HG02588 (cell line): Measurements from ENCODE around the gene GLRX2.
"Not testable (repeated sequence)": the region's sequence is repeated elsewhere in the genome, so short reads cannot be mapped to it uniquely, and the experiment has no call there.

Experiments
- ATAC-seq: cut with Tn5 transposase; IDR thresholded peaks from one replicate; pipeline ENCODE4 v1.9.1; 2021; ENCODE audit warnings: mild to moderate bottlenecking, moderate library complexity; ENCODE audit not compliant: unreplicated experiment

The GLRX2 gene, protein sequence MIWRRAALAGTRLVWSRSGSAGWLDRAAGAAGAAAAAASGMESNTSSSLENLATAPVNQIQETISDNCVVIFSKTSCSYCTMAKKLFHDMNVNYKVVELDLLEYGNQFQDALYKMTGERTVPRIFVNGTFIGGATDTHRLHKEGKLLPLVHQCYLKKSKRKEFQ

DNA sequence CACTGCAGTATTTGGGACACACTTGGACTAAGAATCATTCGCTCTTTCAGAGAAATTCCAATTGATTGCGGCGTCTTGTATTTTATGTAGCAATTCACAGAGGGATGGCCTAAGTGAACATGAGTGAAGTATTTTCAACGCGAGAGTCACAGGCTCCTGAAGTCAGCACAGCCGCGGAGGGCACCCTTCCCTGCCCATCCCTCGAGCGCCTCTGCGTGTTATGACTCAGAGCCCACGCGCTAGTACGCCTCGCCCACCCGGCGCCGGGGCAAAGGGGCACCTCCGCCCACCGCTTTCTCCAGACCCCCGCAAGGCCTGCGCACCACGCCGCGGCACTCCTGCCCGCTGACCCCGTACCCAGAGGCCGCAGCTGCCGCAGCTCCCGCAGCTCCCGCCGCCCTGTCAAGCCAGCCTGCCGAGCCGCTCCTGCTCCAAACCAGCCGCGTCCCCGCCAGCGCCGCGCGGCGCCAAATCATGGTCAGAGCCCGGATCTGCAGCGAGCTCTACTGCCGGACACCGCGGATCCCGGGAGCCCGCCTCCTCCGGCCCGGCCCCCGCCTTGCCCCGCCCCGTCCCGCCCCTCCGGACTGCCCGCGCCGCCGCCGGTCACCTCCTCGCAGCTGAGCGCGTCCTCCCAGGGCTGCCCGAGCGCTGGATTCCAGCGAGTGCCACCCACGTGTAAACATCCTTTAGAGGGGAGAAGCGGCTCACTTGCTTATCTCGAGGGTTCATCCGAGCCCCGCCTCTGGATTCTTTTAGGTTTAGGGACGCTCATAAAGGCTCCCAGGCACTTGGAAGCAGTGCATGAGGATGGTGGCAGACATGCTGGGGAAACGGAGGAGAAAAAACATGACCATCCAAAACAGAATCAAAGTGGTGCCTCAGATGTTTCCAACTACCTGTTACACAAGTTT, at the start of gene GLRX2:
TSS of gene GLRX2 (minus strand) at position 508 of the 914 bp plus-strand sequence. CDS start at position 476, 32 bp downstream.
- peak; percentile 93 for ATAC-seq

DNA sequence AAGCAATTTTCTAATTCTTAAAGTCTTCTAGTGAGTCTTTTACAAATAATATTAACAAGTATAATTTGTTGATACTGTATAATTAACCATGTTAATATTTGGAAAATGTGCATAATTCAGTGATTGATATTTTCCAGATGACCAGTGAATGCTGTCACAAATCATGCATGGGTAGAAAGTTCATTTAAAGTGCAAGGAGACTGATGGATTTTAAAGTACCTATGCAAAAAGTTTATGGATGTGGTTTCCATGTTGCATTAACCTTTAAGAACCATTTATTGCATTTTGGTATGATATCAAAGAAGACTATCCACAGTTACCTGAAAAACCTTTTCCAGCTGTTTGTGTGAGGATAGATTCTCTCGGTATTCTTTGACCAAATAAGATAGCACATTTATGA, 39.8 kb upstream of the GLRX2 start:
- no peak for ATAC-seq

DNA sequence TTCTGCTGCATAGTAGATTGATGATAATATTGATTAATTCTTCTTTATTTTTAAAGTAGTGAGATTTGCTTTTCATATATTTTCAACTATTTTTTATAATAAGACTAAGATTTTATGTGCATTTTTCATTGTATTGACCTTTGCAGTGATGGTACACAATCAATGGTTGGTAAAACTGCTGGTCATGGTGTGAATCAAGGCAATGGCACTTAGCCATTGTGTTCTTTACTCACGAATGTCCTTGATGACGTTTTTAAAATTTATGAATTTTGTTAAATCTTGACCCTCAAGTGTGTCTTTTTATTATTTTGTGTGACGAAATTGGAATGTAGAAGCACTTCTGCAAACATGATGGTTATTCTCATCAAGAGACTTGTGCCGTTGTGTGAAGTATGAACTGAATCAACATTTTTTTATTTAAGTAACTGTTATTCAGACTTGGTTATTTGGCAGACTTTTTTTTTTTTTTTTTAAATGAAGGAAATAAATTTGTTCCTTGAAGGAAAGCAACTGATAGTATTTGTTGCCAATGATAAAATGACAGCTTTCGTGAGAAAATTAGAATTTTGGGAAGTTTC, 39.2 kb upstream of the GLRX2 start:
- no peak for ATAC-seq

DNA sequence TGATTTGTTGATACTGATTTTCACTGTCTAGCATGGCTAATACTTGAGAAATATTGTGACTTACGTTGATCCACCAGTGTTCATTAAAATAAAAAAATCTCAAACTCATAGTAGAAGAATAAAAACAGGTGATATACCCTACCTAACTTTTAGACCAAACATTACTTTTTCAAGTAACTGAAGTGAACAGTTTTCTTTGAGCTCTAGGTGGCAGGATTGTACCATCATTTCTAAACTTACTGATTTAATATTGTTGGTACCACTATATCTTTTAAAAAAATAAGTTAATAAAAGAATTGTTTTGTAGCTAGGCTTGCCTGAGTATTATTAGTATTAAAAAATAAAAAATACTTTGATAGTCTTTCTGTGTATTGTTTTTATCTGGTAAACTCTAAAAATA, 38.1 kb upstream of the GLRX2 start:
- ATAC-seq = no peak

DNA sequence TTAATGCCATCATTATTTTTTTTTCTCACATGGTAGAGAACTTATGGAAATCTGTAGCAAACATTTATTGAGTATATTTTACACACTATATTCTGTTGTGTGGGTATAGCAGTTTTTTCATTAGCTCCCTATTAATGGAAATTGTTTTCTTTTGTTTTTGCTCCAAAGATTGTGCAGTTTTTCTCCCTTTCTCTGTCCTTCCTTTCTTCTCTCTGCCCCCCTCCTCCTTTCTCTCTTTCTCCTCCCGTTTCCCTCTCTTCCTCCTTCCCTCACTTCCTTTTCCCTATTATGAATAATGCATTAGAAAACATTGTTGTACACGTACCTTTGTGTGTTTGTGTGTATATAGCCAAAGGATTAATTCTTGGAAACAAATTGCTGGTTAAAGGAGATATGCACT, 37.2 kb upstream of the GLRX2 start:
- ATAC-seq = no peak

DNA sequence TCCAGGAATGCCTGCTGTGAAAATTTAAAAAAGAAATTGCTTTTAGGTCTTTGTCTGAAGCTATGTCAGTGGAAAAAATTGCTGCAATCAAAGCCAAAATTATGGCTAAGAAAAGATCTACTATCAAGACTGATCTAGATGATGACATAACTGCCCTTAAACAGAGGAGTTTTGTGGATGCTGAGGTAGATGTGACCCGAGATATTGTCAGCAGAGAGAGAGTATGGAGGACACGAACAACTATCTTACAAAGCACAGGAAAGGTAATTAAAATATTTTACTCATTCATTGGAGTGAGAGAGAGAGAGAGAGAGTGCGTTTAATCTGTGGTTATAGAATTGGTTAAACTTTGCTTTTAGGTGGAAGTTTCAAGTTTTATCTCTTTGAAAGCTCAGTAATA, 36.6 kb upstream of the GLRX2 start:
- no peak for ATAC-seq

DNA sequence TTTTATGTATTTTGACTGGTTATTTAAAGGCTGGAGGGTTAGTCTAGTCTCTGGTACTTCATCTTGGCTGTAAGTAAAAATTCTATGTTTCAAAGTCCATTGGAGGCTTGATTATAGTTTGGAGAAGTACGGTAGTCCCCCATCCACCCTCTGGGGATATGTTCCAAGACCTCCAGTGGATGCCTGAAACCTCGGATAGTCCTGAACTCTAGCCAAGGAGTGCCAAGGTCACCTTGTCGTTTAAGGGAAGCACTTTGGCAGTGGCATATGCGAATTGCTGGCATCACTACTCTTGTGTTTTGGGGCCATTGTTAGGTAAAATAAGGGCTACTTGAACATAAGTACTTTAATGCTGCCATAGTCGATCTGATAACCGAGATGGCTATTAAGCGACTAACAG, 35.0 kb upstream of the GLRX2 start:
- ATAC-seq = no peak

DNA sequence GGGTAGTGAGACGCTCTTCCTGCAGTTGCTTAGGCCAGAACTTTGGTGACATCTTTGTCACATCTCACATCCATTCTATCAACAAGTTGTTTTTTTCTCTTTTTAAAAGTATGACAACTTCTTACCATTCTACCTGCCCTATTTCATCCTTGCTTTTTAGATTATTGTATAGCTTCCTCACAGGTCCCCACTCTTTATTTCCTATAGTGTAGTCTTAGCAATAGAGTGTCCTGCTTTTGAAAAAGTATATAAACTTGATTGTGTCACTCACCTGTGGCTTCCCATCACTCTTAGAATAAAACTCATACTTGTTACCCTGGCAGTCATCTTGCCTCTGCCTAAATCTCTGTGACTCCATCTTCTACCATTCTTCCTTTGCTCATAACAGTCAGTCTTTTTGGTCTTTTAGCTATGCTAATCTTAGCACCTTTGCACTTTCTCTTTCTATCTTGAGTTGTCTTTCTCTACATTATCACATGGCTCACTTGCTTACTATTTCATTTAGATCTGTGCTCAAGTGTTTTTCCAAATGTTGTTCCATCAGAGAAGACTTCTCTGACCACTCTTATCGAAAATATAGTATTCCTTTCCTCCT, 26.1 kb upstream of the GLRX2 start:
- no peak for ATAC-seq

DNA sequence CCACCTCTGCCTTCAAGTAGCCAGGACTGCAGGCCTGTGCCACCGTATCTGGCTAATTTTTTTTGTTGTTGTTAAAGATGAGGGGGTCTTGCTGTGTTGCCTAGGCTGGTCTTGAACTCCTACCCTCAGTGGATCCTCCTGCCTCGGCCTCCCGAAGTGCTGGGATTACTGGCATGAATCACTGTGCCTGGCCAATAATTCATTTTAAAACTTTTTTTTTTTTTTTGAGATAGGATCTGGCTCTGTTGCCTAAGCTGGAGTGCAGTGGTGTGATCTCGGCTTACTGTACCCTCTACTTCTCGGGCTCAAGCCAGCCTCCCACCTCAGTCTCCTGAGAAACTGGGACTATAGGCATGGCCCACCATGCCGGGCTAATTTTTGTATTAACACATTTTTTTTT, 20.2 kb upstream of the GLRX2 start:
- ATAC-seq = no peak

DNA sequence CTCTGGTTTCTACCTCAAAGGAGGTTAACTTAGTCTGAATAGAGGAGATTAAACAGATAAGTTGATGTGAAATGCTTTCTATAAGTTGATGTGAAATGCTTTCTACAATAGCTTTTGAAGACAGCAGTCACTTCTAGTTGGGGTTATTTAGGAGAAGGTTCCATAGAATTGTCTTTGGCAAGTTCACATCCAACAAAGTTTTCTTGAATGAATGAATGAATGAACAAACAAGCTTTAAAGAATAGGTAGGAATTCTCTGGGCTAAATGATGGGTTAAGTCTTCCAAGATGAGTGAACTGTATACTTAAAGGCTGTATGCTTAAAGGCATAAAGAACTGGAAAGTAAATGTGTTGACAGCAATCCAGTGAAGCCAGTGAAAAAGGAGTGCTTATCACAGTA, 18.5 kb upstream of the GLRX2 start:
- ATAC-seq = no peak

DNA sequence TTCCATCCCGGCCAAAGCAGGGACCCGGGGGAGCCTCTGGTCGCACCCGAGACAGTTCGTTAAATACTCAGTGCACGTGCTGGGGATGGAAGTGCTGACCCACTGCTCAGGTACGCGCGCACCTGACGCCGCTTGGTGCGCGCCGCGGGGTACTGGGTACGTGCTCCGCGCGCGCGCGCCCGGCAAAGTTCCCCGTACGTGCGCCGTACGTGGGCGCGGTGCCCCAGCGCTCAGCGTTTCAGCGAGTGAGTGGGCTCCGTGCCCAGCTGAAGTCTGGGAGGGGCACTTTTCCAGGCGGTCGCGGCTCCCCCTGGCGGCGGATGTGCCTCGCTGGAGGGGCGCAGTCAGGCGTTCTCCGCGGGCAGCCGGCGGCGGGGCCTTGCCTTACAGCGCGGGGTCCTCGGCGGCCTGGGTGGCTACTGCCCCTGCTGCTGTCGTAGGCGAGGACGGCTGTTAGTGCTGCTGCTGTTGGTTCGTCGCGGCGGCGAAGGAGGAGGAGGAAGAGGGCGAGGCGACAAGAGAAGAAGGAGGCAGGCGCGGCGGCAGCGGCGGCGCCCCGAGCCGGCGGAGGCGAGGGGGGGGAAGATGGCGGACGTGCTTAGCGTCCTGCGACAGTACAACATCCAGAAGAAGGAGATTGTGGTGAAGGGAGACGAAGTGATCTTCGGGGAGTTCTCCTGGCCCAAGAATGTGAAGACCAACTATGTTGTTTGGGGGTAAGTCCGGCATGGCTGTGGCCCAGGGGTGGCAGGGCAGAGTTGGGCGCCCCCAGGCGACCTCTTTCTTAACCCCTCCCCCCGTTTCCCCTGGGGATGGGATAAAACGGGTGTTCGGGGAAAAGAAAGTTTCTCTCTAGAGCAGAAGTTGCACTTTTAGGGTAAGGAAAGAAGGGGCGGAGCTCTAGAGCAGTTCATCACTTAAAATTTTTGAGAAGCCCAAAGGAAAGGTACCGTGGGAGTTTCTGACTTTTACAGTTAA, 16.7 kb upstream of the GLRX2 start, which contains the start of gene CDC73:
TSS of gene CDC73 (plus strand) at position 416 of the 978 bp plus-strand sequence. CDS start at position 586, 170 bp downstream.
- ATAC-seq = peak; percentile 92

DNA sequence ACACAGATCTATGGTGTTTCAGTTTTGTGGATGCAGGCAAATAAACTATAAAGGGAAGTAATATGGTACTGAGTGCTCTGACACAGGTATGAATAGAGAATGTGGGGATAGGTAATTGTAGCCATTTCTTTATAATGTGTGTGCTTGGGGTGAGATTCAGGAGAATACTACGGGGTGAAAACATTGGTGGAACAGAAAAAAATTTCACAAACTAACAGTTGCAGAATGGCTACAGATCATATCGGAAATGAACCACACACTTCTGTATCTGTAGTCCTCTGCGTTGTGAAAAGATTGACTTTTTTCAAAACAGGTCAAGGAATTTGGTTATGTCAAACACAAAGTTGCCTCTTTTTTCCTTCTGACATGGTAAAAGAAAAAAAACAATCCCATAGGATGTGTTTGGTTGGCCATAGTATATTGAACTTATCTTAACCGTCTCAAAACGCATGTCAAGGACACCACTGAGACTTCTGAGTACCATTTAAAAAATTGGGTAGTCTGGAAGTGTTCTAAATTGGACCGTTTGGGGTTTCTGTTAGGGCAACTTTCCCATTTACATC, 15.5 kb upstream of the GLRX2 start:
- ATAC-seq = no peak

DNA sequence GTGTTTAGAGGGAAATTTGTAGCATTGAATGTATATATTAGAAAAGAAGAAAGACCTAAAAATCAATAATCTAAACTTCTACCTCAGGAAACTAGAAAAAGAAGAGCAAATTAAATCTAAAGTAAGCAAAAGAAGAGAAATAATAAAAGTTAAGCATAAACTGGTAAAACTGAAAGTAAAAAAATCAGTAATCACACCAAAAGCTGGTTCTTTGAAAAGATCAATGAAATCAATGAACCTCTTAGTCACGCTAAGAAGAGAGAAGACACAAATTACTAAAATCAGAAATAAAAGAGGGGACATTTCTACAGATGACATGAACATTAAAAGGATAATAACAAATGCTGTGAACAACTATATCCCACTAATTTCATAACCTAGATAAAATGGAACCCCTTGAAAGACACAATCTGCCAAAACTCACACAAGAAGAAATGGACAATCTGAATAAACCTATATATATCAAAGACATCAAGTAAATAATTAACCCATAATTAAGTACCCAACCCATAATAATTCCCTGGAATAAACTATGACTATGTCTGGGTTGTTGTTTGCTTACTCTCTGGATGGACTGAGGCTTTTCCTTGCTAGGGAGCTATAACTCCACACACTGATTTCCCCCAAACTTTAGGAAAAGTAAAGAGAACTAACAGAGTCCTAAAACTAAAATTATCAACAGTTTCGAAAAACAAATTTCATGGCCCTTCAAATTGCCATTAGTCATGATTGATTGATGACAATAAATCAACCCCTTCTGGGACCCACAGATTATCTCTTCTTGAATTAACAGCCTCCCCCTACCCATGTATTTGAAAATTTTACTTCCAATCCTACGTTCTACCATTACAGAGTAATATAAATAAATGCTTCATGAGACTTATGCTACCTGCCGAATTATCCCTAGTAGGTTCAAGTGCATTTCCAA, 13.9 kb upstream of the GLRX2 start:
- ATAC-seq = no peak

DNA sequence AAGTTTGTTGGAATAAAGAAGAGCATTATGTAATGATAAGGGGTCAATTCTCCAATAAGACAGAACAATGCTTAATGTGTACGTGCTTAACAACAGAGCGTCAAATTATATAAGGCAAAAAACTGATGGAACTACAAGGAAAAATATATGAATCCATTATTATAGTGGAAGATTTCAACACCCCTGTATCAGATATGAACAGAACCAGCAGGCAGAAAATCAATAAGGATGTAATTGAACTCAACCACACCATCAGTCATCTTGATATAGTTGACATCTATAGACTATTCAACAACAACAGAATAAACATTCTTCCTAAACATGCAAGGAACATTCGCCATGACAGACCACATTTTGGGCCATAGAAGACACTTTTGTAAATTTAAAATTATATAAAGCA, 13.0 kb upstream of the GLRX2 start:
- ATAC-seq = no peak

DNA sequence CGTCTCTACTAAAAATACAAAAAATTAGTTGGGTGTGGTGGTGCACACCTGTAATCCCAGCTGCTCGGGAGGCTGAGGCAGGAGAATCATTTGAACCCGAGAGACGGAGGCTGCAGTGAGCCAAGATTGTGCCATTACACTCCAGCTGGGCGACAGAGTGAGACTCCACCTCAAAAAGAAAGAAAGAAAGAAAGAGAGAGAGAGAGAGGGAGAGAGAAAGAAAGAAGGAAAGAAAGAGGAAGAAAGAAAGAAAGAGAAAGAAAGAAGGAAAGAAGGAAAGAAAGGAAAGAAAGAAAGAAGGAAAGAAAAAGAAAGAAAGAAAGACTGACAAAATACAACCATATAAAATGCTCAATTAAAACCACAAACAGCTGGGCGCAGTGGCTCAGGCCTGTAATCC, 12.0 kb upstream of the GLRX2 start:
- not testable (repeated sequence) for ATAC-seq

DNA sequence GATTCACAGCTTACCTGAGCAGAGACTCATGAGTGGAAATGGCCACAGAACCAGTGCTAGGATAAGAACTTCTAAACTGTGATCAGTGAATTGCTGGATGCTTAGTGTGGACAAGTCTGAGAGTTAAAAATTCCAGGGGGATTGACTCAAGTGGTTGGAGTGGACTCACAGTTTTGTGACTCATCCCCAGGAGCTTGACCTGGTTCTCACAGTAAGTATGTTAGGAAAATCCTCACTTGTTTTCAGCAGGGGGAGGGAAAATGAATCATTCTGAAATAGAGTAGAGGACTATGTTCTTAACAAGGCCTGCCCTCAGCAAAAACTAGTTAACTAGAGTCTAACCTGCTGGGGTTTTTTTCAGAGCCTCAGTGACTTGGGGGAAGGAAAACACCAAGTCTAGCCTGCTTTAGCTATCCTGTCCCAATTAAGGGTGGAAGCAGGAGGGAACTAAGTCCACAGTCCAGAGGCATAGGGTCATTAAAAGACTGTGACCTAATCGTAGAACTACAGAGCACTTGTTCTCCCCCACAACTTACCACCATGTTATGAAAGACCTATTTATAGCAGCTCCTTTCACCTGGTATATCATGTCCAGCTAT, 10.5 kb upstream of the GLRX2 start:
- no peak for ATAC-seq

DNA sequence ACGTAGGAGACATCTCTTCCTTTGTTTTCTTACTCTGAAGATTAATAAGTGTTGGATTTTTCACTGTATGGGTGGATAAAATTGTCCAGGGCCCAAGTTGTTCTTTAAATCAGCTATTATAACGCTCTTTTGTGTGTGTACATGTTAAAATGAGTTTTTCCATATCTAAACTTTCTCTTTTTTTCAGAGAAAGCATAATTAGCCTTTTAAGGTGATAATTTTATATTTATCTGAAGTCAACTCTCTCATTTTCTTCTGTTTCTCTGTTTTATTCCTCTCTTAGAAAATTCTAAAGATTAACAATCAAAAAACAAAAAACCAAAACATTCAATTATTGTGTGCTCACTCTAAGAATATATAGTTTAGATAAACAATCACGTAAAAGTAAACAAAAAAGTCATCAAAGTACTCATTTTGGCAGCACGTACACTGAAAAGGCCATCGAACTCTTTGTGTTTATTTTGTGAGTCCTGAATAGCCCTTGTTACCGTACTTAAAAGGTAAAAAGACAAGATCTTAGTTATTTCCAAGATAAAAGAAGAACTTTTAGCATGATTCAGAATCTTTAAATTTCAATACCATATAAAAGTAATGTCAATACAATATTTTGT, 9.4 kb upstream of the GLRX2 start:
- ATAC-seq = no peak

DNA sequence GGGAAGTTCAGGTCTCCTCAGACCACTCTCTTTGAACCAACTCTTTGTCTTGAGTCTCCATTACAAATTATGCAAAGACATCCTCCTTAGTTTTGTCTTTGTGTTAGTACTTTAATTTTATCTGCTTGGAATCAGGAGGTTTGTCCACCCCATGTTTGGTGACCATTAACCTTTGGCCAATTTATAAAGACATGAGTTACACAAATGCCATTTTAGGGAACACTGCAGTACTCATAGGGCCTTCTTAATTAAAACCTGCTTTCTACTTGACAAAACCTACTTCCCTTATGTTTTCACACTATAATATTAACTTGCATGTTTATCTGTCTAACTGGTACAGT, 8.7 kb upstream of the GLRX2 start:
- no peak for ATAC-seq
